Parathyroid adenoma (tissue), 2 donors: ENCODE results near the gene PSMD8.
"Not testable (repeated sequence)": the region's sequence is repeated elsewhere in the genome, so short reads cannot be mapped to it uniquely, and the experiment has no call there.

Source experiments
- H2AFZ ChIP-seq: fragments of 300-600 bp; sonication (generic); one replicate; pipeline ENCODE4 v1.7.0; 2017; ENCODE audit warnings: antibody characterized with exemption, mild to moderate bottlenecking
- H3K27ac ChIP-seq: fragments of 300-600 bp; sonication (generic); one replicate; pipeline ENCODE4 v1.7.0; 2017
- H3K27me3 ChIP-seq: fragments of 300-600 bp; sonication (generic); one replicate; pipeline ENCODE4 v1.7.0; 2017; ENCODE audit warnings: low read length; ENCODE audit not compliant: control insufficient read depth, insufficient read depth
- H3K36me3 ChIP-seq: fragments of 300-600 bp; sonication (generic); one replicate; pipeline ENCODE4 v1.7.0; 2017; ENCODE audit warnings: low read length; ENCODE audit not compliant: control insufficient read depth, insufficient read depth
- H3K4me1 ChIP-seq: fragments of 300-600 bp; sonication (generic); one replicate; pipeline ENCODE4 v1.7.0; 2017; ENCODE audit warnings: control low read depth
- H3K4me2 ChIP-seq: fragments of 300-600 bp; sonication (generic); one replicate; pipeline ENCODE4 v1.7.0; 2017; ENCODE audit warnings: low read length
- H3K4me3 ChIP-seq: fragments of 300-600 bp; sonication (generic); one replicate; pipeline ENCODE4 v1.7.0; 2017; ENCODE audit warnings: low read depth, low read length
- H3K79me2 ChIP-seq: fragments of 300-600 bp; sonication (generic); one replicate; pipeline ENCODE4 v1.7.0; 2017; ENCODE audit warnings: control low read depth
- H3K9ac ChIP-seq: fragments of 300-600 bp; sonication (generic); one replicate; pipeline ENCODE4 v1.7.0; 2017; ENCODE audit warnings: mild to moderate bottlenecking
- H3K9me3 ChIP-seq: fragments of 300-600 bp; sonication (generic); one replicate; pipeline ENCODE4 v1.7.0; 2017; ENCODE audit warnings: low read length; ENCODE audit not compliant: control insufficient read depth
- CTCF ChIP-seq: fragments of 300-600 bp; sonication (generic); IDR thresholded peaks from one replicate; pipeline ENCODE4 v1.7.0; 2017; ENCODE audit warnings: antibody characterized with exemption, mild to moderate bottlenecking
- donor health status: primary hyperparathyroidism.

PSMD8 gene

DNA sequence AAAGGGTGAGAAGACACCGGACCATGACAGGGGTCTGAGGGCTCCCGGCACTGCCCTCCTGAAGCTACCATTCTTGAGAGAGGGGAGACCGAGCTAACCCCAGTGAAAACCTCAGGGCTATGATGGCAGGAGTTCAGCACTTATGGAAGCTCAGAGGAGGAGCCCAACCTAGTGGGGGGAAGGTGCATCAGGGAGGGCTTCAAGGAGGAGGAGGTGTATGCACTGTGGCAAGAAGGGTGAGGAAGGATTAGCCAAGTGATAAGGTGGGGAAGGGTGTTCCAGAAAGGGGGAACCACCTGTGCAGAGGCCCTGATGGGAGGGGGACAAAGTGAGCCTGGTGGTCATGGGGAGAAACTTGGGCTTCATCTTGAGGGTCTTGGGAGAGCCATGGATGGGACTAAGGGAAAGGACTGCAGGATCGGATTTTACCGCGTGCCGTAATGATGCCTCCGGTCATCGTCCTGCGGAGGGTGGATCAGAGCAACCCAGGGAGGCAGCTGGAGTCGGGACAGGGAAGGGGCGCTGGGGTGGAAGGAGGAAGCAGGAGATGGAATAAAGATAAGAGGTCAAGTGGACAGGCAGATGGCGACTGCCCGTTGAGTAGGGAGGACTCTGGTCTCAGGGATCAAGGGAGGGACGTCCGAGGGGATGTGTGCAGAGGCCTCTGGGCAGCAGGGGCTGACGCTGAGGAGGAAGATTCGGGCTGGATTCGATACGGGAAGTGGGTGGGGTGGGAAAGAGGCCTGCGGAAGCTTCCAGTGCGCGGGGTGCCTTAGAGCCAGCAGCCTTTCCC lies 13.3 kb upstream of the PSMD8 start:
- peak overlapping the region; percentile 78 for H3K4me3 ChIP-seq
- no peak for TF ChIP-seq CTCF
- no peaks in the 10 kb centered on the region for H3K36me3 ChIP-seq
- peak overlapping the region; percentile 97 for H2AFZ ChIP-seq
- H3K79me2 ChIP-seq = no peaks in the 10 kb centered on the region
- H3K9ac ChIP-seq = no peak overlapping the region
- H3K27me3 ChIP-seq = no peaks in the 10 kb centered on the region
- peak overlapping the region; percentile 100 for H3K4me2 ChIP-seq
- no peaks in the 10 kb centered on the region for H3K4me1 ChIP-seq
- no peaks in the 10 kb centered on the region for H3K9me3 ChIP-seq
- no peak overlapping the region for H3K27ac ChIP-seq

- H3K36me3 ChIP-seq = no peaks in the 10 kb centered on the region
- no peaks in the 10 kb centered on the region for H3K4me1 ChIP-seq
- H3K9me3 ChIP-seq = no peaks in the 10 kb centered on the region
- peak overlapping the region; percentile 78 for H3K4me3 ChIP-seq
- no peaks in the 10 kb centered on the region for H3K79me2 ChIP-seq
- peak overlapping the region; percentile 97 for H2AFZ ChIP-seq
- H3K4me2 ChIP-seq = peak overlapping the region; percentile 100
- no peak for TF ChIP-seq CTCF
- no peak overlapping the region for H3K9ac ChIP-seq
- H3K27me3 ChIP-seq = no peaks in the 10 kb centered on the region
- H3K27ac ChIP-seq = peak overlapping the region; percentile 70
These were observed 12.7 kb upstream of the PSMD8 start for GRCh38 chr19:38361633-38362075.

GRCh38 chr19:38362076-38362945 lies 12.1 kb upstream of the PSMD8 start:
- peak overlapping the region; percentile 78 for H3K4me3 ChIP-seq
- H3K4me1 ChIP-seq = no peaks in the 10 kb centered on the region
- H2AFZ ChIP-seq = peak overlapping the region; percentile 97
- H3K27me3 ChIP-seq = no peaks in the 10 kb centered on the region
- TF ChIP-seq CTCF = no peak
- H3K9ac ChIP-seq = no peak overlapping the region
- peak overlapping the region; percentile 70 for H3K27ac ChIP-seq
- no peaks in the 10 kb centered on the region for H3K9me3 ChIP-seq
- H3K4me2 ChIP-seq = peak overlapping the region; percentile 100
- no peaks in the 10 kb centered on the region for H3K79me2 ChIP-seq
- H3K36me3 ChIP-seq = no peaks in the 10 kb centered on the region

- H3K27me3 ChIP-seq = not testable (repeated sequence)
- peak overlapping the region; percentile 78 for H3K4me3 ChIP-seq
These were observed 11.3 kb upstream of the PSMD8 start for GRCh38 chr19:38362946-38363688.

GRCh38 chr19:38367041-38367440 lies 7.3 kb upstream of the PSMD8 start:
- Histone ChIP-seq H3K9ac (no peak overlapping the region), H3K4me2 (no peak overlapping the region), H3K27ac (no peak overlapping the region), H3K4me3 (no peak overlapping the region), H3K4me1 (no peaks in the 10 kb centered on the region), H3K9me3 (no peaks in the 10 kb centered on the region), H3K79me2 (no peaks in the 10 kb centered on the region), H3K27me3 (no peaks in the 10 kb centered on the region), H3K36me3 (no peaks in the 10 kb centered on the region), H2AFZ (no peak overlapping the region)
- no peak for TF ChIP-seq CTCF

More at GRCh38 chr19:38362946-38363688, 11.3 kb upstream of the PSMD8 start:
- H3K9me3 ChIP-seq, H3K79me2 ChIP-seq, H3K36me3 ChIP-seq, H3K27ac ChIP-seq, H3K4me1 ChIP-seq, H3K9ac ChIP-seq: not testable (repeated sequence)
- peak overlapping the region; percentile 97 for H2AFZ ChIP-seq
- peak overlapping the region; percentile 100 for H3K4me2 ChIP-seq
